Activated CD8-positive, alpha-beta T cell treated with anti-CD3 and anti-CD28 coated beads, Interleukin-2, amount 10 ng/mL, durations not matched to agents 7 days and 5 days (primary cell): ENCODE data around the gene DCAF8. TPM values are rescaled to one million over a fixed set of nuclear protein-coding genes. Genes with fewer than 3 reads are reported as not detected.
A peak's percentile ranks its signal among the peaks of the same experiment; 100 is the strongest.

ENCODE experiments used
- ATAC-seq: fragments of 150-1000 bp; cut with Tn5 transposase; one replicate; pipeline ENCODE4 v1.10.0; 2021; ENCODE audit warnings: moderate library complexity
- CTCF ChIA-PET: fragments of 350-600 bp; sonication (Branson Sonifier 250); formaldehyde crosslinking; loops from one replicate; lab custom pipeline; 2021; ENCODE audit warnings: antibody characterized with exemption; lab: Charles Lee
- POLR2A ChIA-PET: fragments of 350-600 bp; sonication (Branson Sonifier 250); formaldehyde crosslinking; loops from one replicate; lab custom pipeline; 2021; ENCODE audit warnings: antibody characterized with exemption; lab: Charles Lee
- DNase-seq: peaks from one replicate; pipeline ENCODE4 v3.0.0-alpha.2; 2020
- H3K27ac Mint-ChIP-seq: one replicate; pipeline ENCODE4 v1.8.0; 2021; ENCODE audit warnings: mild to moderate bottlenecking, mixed read lengths
- H3K27me3 Mint-ChIP-seq: one replicate; pipeline ENCODE4 v1.8.0; 2021; ENCODE audit warnings: low read depth, mixed read lengths
- H3K36me3 Mint-ChIP-seq: one replicate; pipeline ENCODE4 v1.8.0; 2021; ENCODE audit warnings: low read depth, mixed read lengths
- H3K4me1 Mint-ChIP-seq: one replicate; pipeline ENCODE4 v1.8.0; 2021; ENCODE audit warnings: low read depth, mixed read lengths
- H3K4me3 Mint-ChIP-seq: one replicate; pipeline ENCODE4 v1.8.0; 2021; ENCODE audit warnings: mild to moderate bottlenecking, mixed read lengths
- H3K9me3 Mint-ChIP-seq: one replicate; pipeline ENCODE4 v1.8.0; 2022; ENCODE audit warnings: mixed read lengths; ENCODE audit not compliant: insufficient read depth
- total RNA-seq, 2 experiments: library from RNA; stranded (reverse); gene quantifications; one replicate each; pipeline ENCODE4 v1.2.3, GENCODE V29; 2021

The DCAF8 gene
- total RNA-seq, 2 experiments from 2014 or later, result 81.9 to 85.9 TPM

GRCh38 chr1:160260406-160261382 lies 1.7 kb downstream of the DCAF8 start:
- H3K27ac Mint-ChIP-seq, result peak overlapping the region; percentile 31
- H3K4me3 Mint-ChIP-seq, result peak overlapping the region; percentile 96

GRCh38 chr1:160258177-160258798 lies 4.1 kb downstream of the DCAF8 start:
- Mint-ChIP-seq H3K4me3 (no peak overlapping the region), H3K27ac (no peak overlapping the region), H3K4me1 (peaks cover 28% of the 10 kb centered on the region), H3K9me3 (no peaks in the 10 kb centered on the region), H3K27me3 (no peaks in the 10 kb centered on the region), H3K36me3 (peaks cover 14% of the 10 kb centered on the region)
- POLR2A ChIA-PET, result no interaction called here
- ATAC-seq, result no peak
- DNase-seq, result no peak
- CTCF ChIA-PET, result interaction anchor here (2.9 kb wide), 1 partner anchor 33 kb away, joined by 13 read pairs; no protein-coding TSS in a partner anchor

More at GRCh38 chr1:160260406-160261382, 1.7 kb downstream of the DCAF8 start:
- Mint-ChIP-seq H3K9me3 (no peaks in the 10 kb centered on the region), H3K36me3 (peaks cover 10% of the 10 kb centered on the region), H3K27me3 (no peaks in the 10 kb centered on the region), H3K4me1 (peaks cover 33% of the 10 kb centered on the region)
- DNase-seq, result no peak
- ATAC-seq, result no peak
- ChIA-PET POLR2A (interaction anchor here (0.7 to 3.9 kb wide), 5 partner anchors 17 to 931 kb away, joined by 3 to 38 read pairs (median 3); partner anchors contain the start of gene PEX19), CTCF (interaction anchor here (0.6 to 8.4 kb wide), 10 partner anchors 9 to 214 kb away, joined by 3 to 101 read pairs (median 4); partner anchors contain the start of gene PEX19)

- CTCF ChIA-PET, result interaction anchor here (0.8 to 2.9 kb wide), 3 partner anchors 8 to 156 kb away, joined by 3 to 13 read pairs (median 5); no protein-coding TSS in a partner anchor
- ATAC-seq, result no peak
- Mint-ChIP-seq H3K27ac (no peak overlapping the region), H3K27me3 (no peaks in the 10 kb centered on the region), H3K4me3 (no peak overlapping the region), H3K9me3 (no peaks in the 10 kb centered on the region), H3K4me1 (peaks cover 24% of the 10 kb centered on the region), H3K36me3 (peaks cover 18% of the 10 kb centered on the region)
- no peak for DNase-seq
- POLR2A ChIA-PET, result no interaction called here
These were observed 4.8 kb downstream of the DCAF8 start for GRCh38 chr1:160257411-160258015.

- no peak overlapping the region for H3K27ac Mint-ChIP-seq
- H3K4me3 Mint-ChIP-seq, result no peak overlapping the region
- POLR2A ChIA-PET, result no interaction called here
These were observed 5.8 kb downstream of the DCAF8 start for GRCh38 chr1:160256396-160257046.

GRCh38 chr1:160255781-160256300 lies 6.5 kb downstream of the DCAF8 start:
- H3K36me3 Mint-ChIP-seq, result peaks cover 16% of the 10 kb centered on the region
- ATAC-seq, result no peak
- no peak for DNase-seq
- peaks cover 19% of the 10 kb centered on the region for H3K4me1 Mint-ChIP-seq
- H3K9me3 Mint-ChIP-seq, result no peaks in the 10 kb centered on the region
- H3K27me3 Mint-ChIP-seq, result no peaks in the 10 kb centered on the region
- ChIA-PET POLR2A (no interaction called here), CTCF (no interaction called here)
- H3K27ac Mint-ChIP-seq, result no peak overlapping the region
- no peak overlapping the region for H3K4me3 Mint-ChIP-seq

More at GRCh38 chr1:160256396-160257046, 5.8 kb downstream of the DCAF8 start:
- H3K4me1 Mint-ChIP-seq, result peaks cover 26% of the 10 kb centered on the region
- CTCF ChIA-PET, result interaction anchor here (0.8 to 2.9 kb wide), 3 partner anchors 9 to 155 kb away, joined by 3 to 13 read pairs (median 5); no protein-coding TSS in a partner anchor
- no peak for ATAC-seq
- no peaks in the 10 kb centered on the region for H3K27me3 Mint-ChIP-seq
- H3K36me3 Mint-ChIP-seq, result peaks cover 16% of the 10 kb centered on the region
- H3K9me3 Mint-ChIP-seq, result no peaks in the 10 kb centered on the region
- DNase-seq, result no peak

- Mint-ChIP-seq H3K27me3 (no peaks in the 10 kb centered on the region), H3K27ac (no peak overlapping the region), H3K9me3 (no peaks in the 10 kb centered on the region), H3K36me3 (peaks cover 7% of the 10 kb centered on the region), H3K4me1 (peaks cover 2% of the 10 kb centered on the region), H3K4me3 (no peak overlapping the region)
- ChIA-PET CTCF (interaction anchor here (0.6 to 5.9 kb wide), 61 partner anchors 10 to 221 kb away, joined by 3 to 91 read pairs (median 5); partner anchors contain the start of genes CASQ1, DCAF8, IGSF8 and KCNJ9), POLR2A (interaction anchor here (1.0 to 1.3 kb wide), 3 partner anchors 10 to 39 kb away, joined by 3 to 5 read pairs (median 4); partner anchors contain the start of genes DCAF8 and PEX19)
- peak; percentile 72 for DNase-seq
- ATAC-seq, result peak; percentile 89
These were observed 10.4 kb downstream of the DCAF8 start for GRCh38 chr1:160251687-160252526.

- Mint-ChIP-seq H3K4me1 (peaks cover 2% of the 10 kb centered on the region), H3K27ac (peak overlapping the region; percentile 50), H3K36me3 (peaks cover 7% of the 10 kb centered on the region), H3K9me3 (no peaks in the 10 kb centered on the region), H3K27me3 (no peaks in the 10 kb centered on the region), H3K4me3 (no peak overlapping the region)
- DNase-seq (no peak), ATAC-seq (no peak)
- ChIA-PET CTCF (interaction anchor here (1.6 to 5.9 kb wide), 14 partner anchors 10 to 220 kb away, joined by 4 to 91 read pairs (median 18); partner anchors contain the start of genes CASQ1, DCAF8, KCNJ9 and PEX19), POLR2A (no interaction called here)
These were observed 11.3 kb downstream of the DCAF8 start for GRCh38 chr1:160251011-160251410.

GRCh38 chr1:160247053-160247452 lies 15.3 kb downstream of the DCAF8 start:
- ChIA-PET CTCF (interaction anchor here (1.1 to 1.3 kb wide), 3 partner anchors 9 to 146 kb away, joined by 3 to 6 read pairs (median 4); no protein-coding TSS in a partner anchor), POLR2A (no interaction called here)
- DNase-seq (no peak), ATAC-seq (no peak)
- H3K36me3 Mint-ChIP-seq, result peaks cover 6% of the 10 kb centered on the region
- H3K4me3 Mint-ChIP-seq, result no peak overlapping the region
- no peaks in the 10 kb centered on the region for H3K9me3 Mint-ChIP-seq
- no peaks in the 10 kb centered on the region for H3K27me3 Mint-ChIP-seq
- no peak overlapping the region for H3K27ac Mint-ChIP-seq
- H3K4me1 Mint-ChIP-seq, result peaks cover 2% of the 10 kb centered on the region

GRCh38 chr1:160245434-160245833 lies 16.9 kb downstream of the DCAF8 start:
- H3K27ac Mint-ChIP-seq, result no peak overlapping the region
- no peaks in the 10 kb centered on the region for H3K27me3 Mint-ChIP-seq
- ChIA-PET POLR2A (no interaction called here), CTCF (interaction anchor here (0.7 to 2.0 kb wide), 3 partner anchors 10 to 128 kb away, joined by 3 to 6 read pairs (median 4); no protein-coding TSS in a partner anchor)
- no peak for DNase-seq
- no peak overlapping the region for H3K4me3 Mint-ChIP-seq
- no peaks in the 10 kb centered on the region for H3K4me1 Mint-ChIP-seq
- H3K36me3 Mint-ChIP-seq, result peaks cover 7% of the 10 kb centered on the region
- ATAC-seq, result no peak
- no peaks in the 10 kb centered on the region for H3K9me3 Mint-ChIP-seq

GRCh38 chr1:160244209-160244608 lies 18.1 kb downstream of the DCAF8 start:
- Mint-ChIP-seq H3K4me1 (no peaks in the 10 kb centered on the region), H3K27me3 (no peaks in the 10 kb centered on the region), H3K27ac (no peak overlapping the region), H3K4me3 (no peak overlapping the region), H3K9me3 (no peaks in the 10 kb centered on the region), H3K36me3 (peaks cover 17% of the 10 kb centered on the region)
- POLR2A ChIA-PET, result interaction anchor here (1.2 kb wide), 1 partner anchor 16 kb away, joined by 3 read pairs; no protein-coding TSS in a partner anchor
- ATAC-seq (no peak), DNase-seq (no peak)
- CTCF ChIA-PET, result interaction anchor here (1.1 to 7.1 kb wide), 5 partner anchors 7 to 165 kb away, joined by 3 to 72 read pairs (median 5); no protein-coding TSS in a partner anchor
